Ovary (tissue), 10 donors: ENCODE data around the gene RILP. TPM values are rescaled to one million over a fixed set of nuclear protein-coding genes. Genes with fewer than 3 reads are reported as not detected.

Experiments
- DNase-seq, 5 donors: peaks; one replicate each; pipeline ENCODE4 v3.0.0-alpha.2; 2019 to 2020
- H3K27ac ChIP-seq, 2 donors: fragments of 200-600 bp; one replicate each; pipeline versions ENCODE4 v1.5.1 to v1.8.0; 2019 to 2022
- H3K27me3 ChIP-seq: fragments of 200-600 bp; one replicate; pipeline ENCODE4 v1.8.0; 2022
- H3K36me3 ChIP-seq: fragments of 200-600 bp; sonication (generic); one replicate; pipeline ENCODE4 v1.5.1; 2019
- H3K4me1 ChIP-seq: one replicate; pipeline ENCODE4 v1.8.1; 2013; ENCODE audit warnings: mild to moderate bottlenecking, moderate library complexity; ENCODE audit not compliant: insufficient read depth
- H3K4me3 ChIP-seq: fragments of 200-600 bp; sonication (generic); one replicate; pipeline ENCODE4 v1.5.1; 2017
- H3K9me3 ChIP-seq, 2 donors: fragments of 200-600 bp in 1 of 2; sonication (generic) in 1 of 2; one replicate each; pipeline versions ENCODE4 v1.5.1 to v1.8.1; 2013 to 2019; ENCODE audit warnings: mild to moderate bottlenecking in 1 of 2, moderate library complexity in 1 of 2
- CTCF ChIP-seq, 3 donors: fragments of 450-650 bp in 2 of 3; fragments of 200-600 bp in 1 of 3; IDR thresholded peaks; one replicate each; pipeline versions ENCODE4 v1.5.1 to v1.8.0; 2016 to 2022; ENCODE audit warnings: antibody characterized with exemption in 3 of 3, mild to moderate bottlenecking in 1 of 3
- EP300 ChIP-seq: sonication (generic); formaldehyde crosslinking; IDR thresholded peaks from one replicate; pipeline ENCODE4 v1.6.1; 2017; ENCODE audit warnings: antibody characterized with exemption
- POLR2A ChIP-seq: fragments of 450-650 bp; IDR thresholded peaks from one replicate; pipeline ENCODE4 v1.6.1; 2017; ENCODE audit warnings: antibody characterized with exemption, mild to moderate bottlenecking, moderate library complexity
- WGBS, 3 donors: extraction: QIAGEN DNeasy Blood & Tissue Kit in 1 of 3; methylation state at CpG; one replicate each; pipeline versions ENCODE4 v1.1.5 to v1.1.7; 2013 to 2017; 5-methylcytosine and 5-hydroxymethylcytosine counted together
- intact Hi-C, 4 donors: fragments of 100-400 bp; cut with DNase I; formaldehyde crosslinking; loops; one replicate each; pipeline versions ENCODE4 v1.11.0 to v1.15.1; 2022 to 2023
- long read RNA-seq, 3 donors: library from polyadenylated mRNA in 2 of 3; unstranded in 2 of 3; transcript quantifications; one replicate each; pipeline ENCODE4 v2.0.0 and lab custom pipeline, GENCODE V29; 2021 to 2026
- polyA plus RNA-seq, 2 donors: library from polyadenylated mRNA; stranded (reverse); fragments of 200-250 nt in 1 of 2; fragments of 350-450 nt in 1 of 2; fragmentation: Illumina TruSeq in 1 of 2; extraction: RNeasy Lipid Tissue Mini Kit (QIAGEN cat#74804) in 1 of 2; gene quantifications; one replicate each; pipeline ENCODE4 v1.2.3, GENCODE V29; 2013 to 2014
- total RNA-seq, 7 donors: library from RNA; depleted of rRNA in 2 of 7; stranded (reverse); fragments of >200 nt in 2 of 7; fragmentation: NEBNext Ultra II Directional in 3 of 7; extraction: Animal tissue kit (Norgen Biotek cat#: 25700) in 3 of 7; gene quantifications; one replicate each; pipeline versions ENCODE4 v1.1.0 to v1.2.4, GENCODE V29; 2016 to 2023
- donor health status: DM: no; HTN: no; CAD: no; lungs with moderate emphysema.
- donor health status: DM: no; HTN: no; CAD: no.
- donor health status: Bipolar disorder and iron deficiency.
- donor health status: DM: yes; HTN: yes; CAD: no.
- donor health status: DM: no; HTN: no; CAD: no.
- donor health status: DM: yes; HTN: yes; CAD: no.

The RILP gene
- 10 to 100 TPM in 1 of 7 donors, 1 to 10 TPM in 6; 3.0 to 11.0 (median 5.7) TPM for total RNA-seq
- 1 to 10 TPM; 2.3 to 6.2 TPM for polyA plus RNA-seq
- long read RNA-seq, donor 1 = 0 reads
- long read RNA-seq, donor 2, partial matches to known transcripts = 0 of 2 reads
- long read RNA-seq, donor 2, other reads (novel, unspliced or antisense) = 0 of 2 reads
- long read RNA-seq, donor 3, partial matches to known transcripts = 5 of 12 reads
- long read RNA-seq, donor 3, other reads (novel, unspliced or antisense) = 4 of 12 reads

- Histone ChIP-seq H3K4me1 (peaks cover 8% of the 10 kb centered on the region), H3K4me3 (peak within 1 kb of the TSS; percentile 83), H3K27ac (peak within 1 kb of the TSS; percentile 69 to 95), H3K27me3 (no peaks in the 10 kb centered on the region), H3K36me3 (no peaks in the 10 kb centered on the region), H3K9me3 (no peaks in the 10 kb centered on the region)
- no peak for TF ChIP-seq EP300
- no peak for TF ChIP-seq CTCF (IDR thresholded peaks at IDR 0.05)
- TF ChIP-seq POLR2A = no peak
- DNase-seq = peak; percentile 75 to 81 (median 76)
- 11 to 18% (median 12%) methylated on average over 22 to 23 of the region's 23 CpGs for WGBS, 3 donors
- intact Hi-C loops = loop anchor here (2.0 to 10.0 kb wide), 6 partner anchors 21 to 375 kb away; partner anchors contain the start of genes RTN4RL1 (in 1 of the 4) and SLC43A2 (in 1 of the 4)
Measured at GRCh38 chr17:1649844-1650501, at the start of gene RILP. Gene RILP, minus strand, starts transcription at chr17:1649866. Its CDS starts 62 bp downstream, at chr17:1649804.

DNA sequence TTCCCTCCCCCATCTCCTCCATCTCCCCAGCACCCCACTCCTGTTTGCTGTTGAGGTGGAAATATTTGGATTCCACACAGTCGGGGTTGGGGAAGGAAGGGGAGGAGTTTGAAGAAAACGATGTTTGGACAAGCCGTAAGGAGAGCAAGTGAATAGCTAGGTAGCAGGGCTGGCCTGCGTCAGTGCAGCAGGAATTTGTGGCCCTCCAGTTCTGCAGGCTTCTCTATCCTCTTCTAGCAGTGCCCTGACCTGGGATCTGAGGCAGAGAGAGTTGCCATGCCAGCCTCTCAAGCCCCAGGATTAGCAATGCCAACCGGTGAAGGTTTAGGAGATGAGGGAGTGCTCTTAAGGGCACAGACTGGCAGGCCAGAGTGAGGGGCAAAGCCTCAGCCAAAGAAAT lies 48.0 kb upstream of the RILP start:
- WGBS, 3 donors = 42 to 46% (median 45%) methylated on average over 5 of the region's 5 CpGs
- Histone ChIP-seq H3K4me3 (no peak overlapping the region), H3K36me3 (no peaks in the 10 kb centered on the region), H3K27ac (no peak overlapping the region), H3K4me1 (no peaks in the 10 kb centered on the region), H3K9me3 (peaks cover 0 to 3% of the 10 kb centered on the region in 2 donors), H3K27me3 (no peaks in the 10 kb centered on the region)
- intact Hi-C loops = no loop called here
- no peak for DNase-seq
- TF ChIP-seq EP300 = no peak
- no peak for TF ChIP-seq CTCF (IDR thresholded peaks at IDR 0.05)
- TF ChIP-seq POLR2A = no peak

DNA sequence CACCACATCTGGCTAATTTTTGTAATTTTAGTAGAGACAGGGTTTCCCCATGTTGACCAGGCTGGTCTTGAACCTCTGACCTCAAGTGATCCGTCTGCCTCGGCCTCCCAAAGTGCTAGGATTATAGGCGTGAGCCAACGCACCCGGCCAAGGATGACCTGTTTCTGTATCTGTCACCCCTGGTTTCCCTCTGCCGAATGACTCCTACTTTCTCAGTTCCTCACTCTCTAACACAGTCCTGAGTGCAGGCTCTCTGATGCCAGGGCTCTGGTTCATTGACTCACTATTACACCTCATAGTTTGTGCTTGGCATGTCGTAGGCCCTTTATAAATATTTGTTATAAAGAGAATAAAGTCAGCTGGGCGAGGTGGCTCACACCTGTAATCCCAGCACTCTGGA lies 45.7 kb upstream of the RILP start:
- TF ChIP-seq EP300 = no peak
- TF ChIP-seq CTCF (IDR thresholded peaks at IDR 0.05) = no peak
- no peak for TF ChIP-seq POLR2A
- WGBS, 3 donors = 82 to 93% (median 89%) methylated on average over 8 of the region's 8 CpGs
- Histone ChIP-seq H3K36me3 (no peaks in the 10 kb centered on the region), H3K27me3 (no peaks in the 10 kb centered on the region), H3K4me1 (no peaks in the 10 kb centered on the region), H3K9me3 (peaks cover 0 to 3% of the 10 kb centered on the region in 2 donors), H3K4me3 (no peak overlapping the region), H3K27ac (no peak overlapping the region)
- intact Hi-C loops = no loop called here
- no peak for DNase-seq

DNA sequence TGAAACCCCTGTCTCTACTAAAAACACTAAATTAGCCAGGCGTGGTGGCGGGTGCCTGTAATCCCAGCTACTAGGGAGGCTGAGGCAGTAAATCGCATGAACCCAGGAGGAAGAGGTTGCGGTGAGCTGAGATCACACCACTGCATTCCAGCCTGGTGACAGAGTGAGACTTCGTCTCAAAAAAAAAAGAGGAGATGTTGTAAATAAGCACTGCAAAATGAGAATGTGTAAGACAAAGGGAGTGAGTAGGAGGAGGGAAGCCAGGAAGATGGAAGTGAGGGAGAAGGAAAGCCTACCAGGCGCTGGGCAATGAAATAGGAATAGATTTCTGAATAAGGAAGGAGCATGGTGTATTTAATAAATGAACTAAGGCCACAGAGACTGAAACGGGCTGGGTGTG lies 43.7 kb upstream of the RILP start:
- H3K27ac ChIP-seq = no peak overlapping the region

More for the DNA sequence above, 43.7 kb upstream of the RILP start:
- no peaks in the 10 kb centered on the region for H3K36me3 ChIP-seq
- no peak for DNase-seq
- no peaks in the 10 kb centered on the region for H3K4me1 ChIP-seq
- no peak for TF ChIP-seq EP300
- no peak for TF ChIP-seq CTCF (IDR thresholded peaks at IDR 0.05)
- no peak for TF ChIP-seq POLR2A
- H3K27me3 ChIP-seq = no peaks in the 10 kb centered on the region
- H3K4me3 ChIP-seq = no peak overlapping the region
- 81 to 87% (median 83%) methylated on average over 7 of the region's 7 CpGs for whole genome bisulfite sequencing, 3 donors
- intact Hi-C loops = no loop called here
- H3K9me3 ChIP-seq = peaks cover 0 to 3% of the 10 kb centered on the region in 2 donors
